Gastroesophageal sphincter (tissue), 3 donors: ENCODE data around the gene MMEL1.
A peak's percentile ranks its signal among the peaks of the same experiment; 100 is the strongest.

Experiments
- CTCF ChIP-seq, 4 experiments: fragments of 200-600 bp in 2 of 4; fragments of 450-650 bp in 2 of 4; sonication (generic) in 1 of 4; IDR thresholded peaks; one replicate each; pipeline ENCODE4 v1.5.1; 2017 to 2019; ENCODE audit warnings: antibody characterized with exemption in 4 of 4, mild to moderate bottlenecking in 2 of 4, moderate library complexity in 2 of 4
- EP300 ChIP-seq: sonication (generic); formaldehyde crosslinking; IDR thresholded peaks from one replicate; pipeline ENCODE4 v1.6.1; 2017; ENCODE audit warnings: antibody characterized with exemption, mild to moderate bottlenecking
- POLR2A ChIP-seq, 2 donors: fragments of 450-650 bp; IDR thresholded peaks; one replicate each; pipeline ENCODE4 v1.6.1; 2017; ENCODE audit warnings: antibody characterized with exemption in 2 of 2, mild to moderate bottlenecking in 2 of 2, moderate library complexity in 1 of 2
- POLR2AphosphoS5 ChIP-seq: sonication (generic); formaldehyde crosslinking; IDR thresholded peaks from one replicate; pipeline ENCODE4 v1.6.1; 2017; ENCODE audit warnings: antibody characterized with exemption

- TF ChIP-seq POLR2A (IDR thresholded peaks at IDR 0.05) (peak; percentile 86 to 88), CTCF (IDR thresholded peaks at IDR 0.05) (peak in 1 of 4 experiments; percentile 10), POLR2AphosphoS5 (peak; percentile 73), EP300 (no peak)
Observed at GRCh38 chr1:2586154-2587070, 46.4 kb downstream of the MMEL1 start, which contains the start of gene PRXL2B.
